H1 (cell line): ENCODE measurements around the gene SLC5A9. TPM values are rescaled to one million over a fixed set of nuclear protein-coding genes. Genes with fewer than 3 reads are reported as not detected.

ENCODE experiments used
- EZH2 ChIP-seq: fragments of 200-600 bp; sonication (generic); IDR thresholded peaks from 2 replicates; pipeline ENCODE4 v1.7.1; 2012; ENCODE audit warnings: low read depth, mild to moderate bottlenecking, moderate library complexity, low read length, inconsistent platforms; ENCODE audit not compliant: severe bottlenecking
- HDAC6 ChIP-seq: IDR thresholded peaks from one replicate; pipeline ENCODE4 v1.7.1; 2012; ENCODE audit warnings: low read depth, mild to moderate bottlenecking, inconsistent platforms, low read length, moderate library complexity
- PHF8 ChIP-seq: fragments of 200-600 bp; sonication (generic); conservative IDR thresholded peaks from 2 replicates; pipeline ENCODE4 v1.7.1; 2012; ENCODE audit warnings: low read depth, mild to moderate bottlenecking, inconsistent platforms, low read length, moderate library complexity
- RXRA ChIP-seq: IDR thresholded peaks from 2 replicates; pipeline ENCODE4 v1.6.1; 2011; ENCODE audit warnings: low read depth, mild to moderate bottlenecking, low read length, moderate library complexity; ENCODE audit not compliant: insufficient read depth
- SIRT6 ChIP-seq: IDR thresholded peaks from one replicate; pipeline ENCODE4 v1.7.1; 2012; ENCODE audit warnings: low read length, inconsistent platforms
- SP2 ChIP-seq: IDR thresholded peaks from 2 replicates; pipeline ENCODE4 v1.6.1; 2012; ENCODE audit warnings: mild to moderate bottlenecking, low read length, inconsistent platforms
- TBP ChIP-seq: IDR thresholded peaks from 2 replicates; pipeline ENCODE4 v1.6.1; 2011; ENCODE audit warnings: low read depth, low read length, improper control_type of control experiment
- polyA plus RNA-seq, 7 experiments: library from polyadenylated mRNA; depleted of rRNA in 3 of 7; stranded (reverse) in 5 of 7; unstranded in 2 of 7; fragments of >200 nt in 5 of 7; fragments of 200-250 nt in 2 of 7; gene quantifications; 1 replicate in 5 of 7; 2 replicates in 1 of 7; 4 replicates in 1 of 7; pipeline versions ENCODE4 v1.2.1 to v1.2.3, GENCODE V29; 2011 to 2013; ENCODE audit warnings: missing spikeins in 2 of 7, mixed read lengths in 2 of 7
- total RNA-seq: library from RNA; stranded (reverse); fragmentation: NEBNext Ultra II Directional; extraction: Animal tissue kit (Norgen Biotek cat#: 25700); gene quantifications from 2 replicates; pipeline ENCODE4 v1.2.1, GENCODE V29; 2021

SLC5A9 gene
- total and polyA plus RNA-seq, 2 of the 8 experiments (the other 6 are each of a cell fraction or from before 2014, with no cell fraction given): 0.03 TPM; not detected in 1

DNA sequence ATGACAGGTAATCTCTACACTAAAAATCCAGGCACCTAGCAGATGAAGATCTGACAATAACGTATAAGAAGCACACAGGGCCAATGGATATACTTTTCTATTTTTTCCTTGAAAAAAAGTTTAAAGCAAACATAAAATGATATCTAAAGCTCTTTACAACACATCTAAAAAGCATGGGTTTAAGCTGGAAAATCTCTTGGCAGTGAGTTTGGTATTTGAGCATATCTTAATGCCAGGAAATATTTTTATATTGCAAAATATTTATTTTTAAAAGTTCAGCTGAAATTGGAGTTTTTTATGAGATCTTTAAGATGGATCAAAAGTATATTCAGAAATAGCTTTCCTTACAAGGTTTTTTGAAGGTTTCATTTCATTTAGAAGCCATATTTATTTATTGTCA, 40.5 kb downstream of the SLC5A9 start (continued):
- TF ChIP-seq PHF8: no peak
- TF ChIP-seq SIRT6: no peak
- TF ChIP-seq SP2: no peak
- no peak for TF ChIP-seq TBP
- no peak for TF ChIP-seq EZH2
- TF ChIP-seq HDAC6: no peak
- TF ChIP-seq RXRA: no peak
